ENCODE results near the gene TASP1.
"Not testable (repeated sequence)": the region's sequence is repeated elsewhere in the genome, so short reads cannot be mapped to it uniquely, and the experiment has no call there.

TASP1 gene

GRCh38 chr20:13396826-13397225, 241.9 kb downstream of the TASP1 start:
- Histone ChIP-seq H3K36me3 (ENCODE audit: control insufficient read depth in 2 of 2, insufficient read depth in 2 of 2, low read length in 2 of 2) (no peaks in the 10 kb centered on the region), H3K4me1 (ENCODE audit: control insufficient read depth in 2 of 2, insufficient read depth in 2 of 2, low read length in 2 of 2) (no peaks in the 10 kb centered on the region), H3K9me3 (ENCODE audit: control insufficient read depth in 2 of 2, low read length in 2 of 2) (no peaks in the 10 kb centered on the region), H3K27me3 (ENCODE audit: control insufficient read depth in 2 of 2, insufficient read depth in 2 of 2, low read length in 2 of 2) (no peaks in the 10 kb centered on the region), H3K4me3 (ENCODE audit: low read length in 2 of 2) (no peak overlapping the region), H3K27ac (ENCODE audit: low read depth in 2 of 2, low read length in 2 of 2) (no peak overlapping the region), H3K9ac (ENCODE audit: low read depth in 1 of 2, low read length in 2 of 2) (no peak overlapping the region)

GRCh38 chr20:13396022-13396421, 242.7 kb downstream of the TASP1 start:
- Histone ChIP-seq H3K4me1 (ENCODE audit: control insufficient read depth in 2 of 2, insufficient read depth in 2 of 2, low read length in 2 of 2) (no peaks in the 10 kb centered on the region), H3K4me3 (ENCODE audit: low read length in 2 of 2) (no peak overlapping the region), H3K36me3 (ENCODE audit: control insufficient read depth in 2 of 2, insufficient read depth in 2 of 2, low read length in 2 of 2) (no peaks in the 10 kb centered on the region), H3K27ac (ENCODE audit: low read depth in 2 of 2, low read length in 2 of 2) (no peak overlapping the region), H3K9me3 (ENCODE audit: control insufficient read depth in 2 of 2, low read length in 2 of 2) (no peaks in the 10 kb centered on the region), H3K27me3 (ENCODE audit: control insufficient read depth in 2 of 2, insufficient read depth in 2 of 2, low read length in 2 of 2) (no peaks in the 10 kb centered on the region), H3K9ac (ENCODE audit: low read depth in 1 of 2, low read length in 2 of 2) (no peak overlapping the region)

- no peaks in the 10 kb centered on the region for H3K36me3 ChIP-seq (ENCODE audit: control insufficient read depth in 2 of 2, insufficient read depth in 2 of 2, low read length in 2 of 2)
- no peak overlapping the region for H3K4me3 ChIP-seq (ENCODE audit: low read length in 2 of 2)
- H3K4me1 ChIP-seq (ENCODE audit: control insufficient read depth in 2 of 2, insufficient read depth in 2 of 2, low read length in 2 of 2), result no peaks in the 10 kb centered on the region
- no peaks in the 10 kb centered on the region for H3K9me3 ChIP-seq (ENCODE audit: control insufficient read depth in 2 of 2, low read length in 2 of 2)
- no peaks in the 10 kb centered on the region for H3K27me3 ChIP-seq (ENCODE audit: control insufficient read depth in 2 of 2, insufficient read depth in 2 of 2, low read length in 2 of 2)
- no peak overlapping the region for H3K9ac ChIP-seq (ENCODE audit: low read depth in 1 of 2, low read length in 2 of 2)
- no peak overlapping the region for H3K27ac ChIP-seq (ENCODE audit: low read depth in 2 of 2, low read length in 2 of 2)
These were observed 243.5 kb downstream of the TASP1 start for GRCh38 chr20:13395232-13395631.

GRCh38 chr20:13392391-13392790, 246.3 kb downstream of the TASP1 start:
- no peaks in the 10 kb centered on the region for H3K27me3 ChIP-seq (ENCODE audit: control insufficient read depth in 2 of 2, insufficient read depth in 2 of 2, low read length in 2 of 2)
- no peak overlapping the region for H3K4me3 ChIP-seq (ENCODE audit: low read length in 2 of 2)
- H3K9me3 ChIP-seq (ENCODE audit: control insufficient read depth in 2 of 2, low read length in 2 of 2), result no peaks in the 10 kb centered on the region

GRCh38 chr20:13389115-13389514, 249.6 kb downstream of the TASP1 start:
- Histone ChIP-seq H3K4me3 (ENCODE audit: low read length in 2 of 2) (no peak overlapping the region), H3K27ac (ENCODE audit: low read depth in 2 of 2, low read length in 2 of 2) (no peak overlapping the region), H3K9me3 (ENCODE audit: control insufficient read depth in 2 of 2, low read length in 2 of 2) (no peaks in the 10 kb centered on the region), H3K36me3 (ENCODE audit: control insufficient read depth in 2 of 2, insufficient read depth in 2 of 2, low read length in 2 of 2) (peaks cover 0 to 5% of the 10 kb centered on the region in 2 donors), H3K27me3 (ENCODE audit: control insufficient read depth in 2 of 2, insufficient read depth in 2 of 2, low read length in 2 of 2) (no peaks in the 10 kb centered on the region), H3K9ac (ENCODE audit: low read depth in 1 of 2, low read length in 2 of 2) (no peak overlapping the region), H3K4me1 (ENCODE audit: control insufficient read depth in 2 of 2, insufficient read depth in 2 of 2, low read length in 2 of 2) (no peaks in the 10 kb centered on the region)

More at GRCh38 chr20:13392391-13392790, 246.3 kb downstream of the TASP1 start:
- no peak overlapping the region for H3K9ac ChIP-seq (ENCODE audit: low read depth in 1 of 2, low read length in 2 of 2)
- no peaks in the 10 kb centered on the region for H3K4me1 ChIP-seq (ENCODE audit: control insufficient read depth in 2 of 2, insufficient read depth in 2 of 2, low read length in 2 of 2)
- H3K27ac ChIP-seq (ENCODE audit: low read depth in 2 of 2, low read length in 2 of 2), result no peak overlapping the region
- peaks cover 0 to 2% of the 10 kb centered on the region in 2 donors for H3K36me3 ChIP-seq (ENCODE audit: control insufficient read depth in 2 of 2, insufficient read depth in 2 of 2, low read length in 2 of 2)

GRCh38 chr20:13384132-13384531, 254.6 kb downstream of the TASP1 start:
- Histone ChIP-seq H3K36me3 (ENCODE audit: control insufficient read depth in 2 of 2, insufficient read depth in 2 of 2, low read length in 2 of 2) (peaks cover 0 to 5% of the 10 kb centered on the region in 2 donors), H3K4me3 (ENCODE audit: low read length in 2 of 2) (no peak overlapping the region), H3K27me3 (ENCODE audit: control insufficient read depth in 2 of 2, insufficient read depth in 2 of 2, low read length in 2 of 2) (no peaks in the 10 kb centered on the region), H3K27ac (ENCODE audit: low read depth in 2 of 2, low read length in 2 of 2) (no peak overlapping the region), H3K9me3 (ENCODE audit: control insufficient read depth in 2 of 2, low read length in 2 of 2) (peaks cover 2 to 4% of the 10 kb centered on the region in 2 donors), H3K4me1 (ENCODE audit: control insufficient read depth in 2 of 2, insufficient read depth in 2 of 2, low read length in 2 of 2) (no peaks in the 10 kb centered on the region), H3K9ac (ENCODE audit: low read depth in 1 of 2, low read length in 2 of 2) (no peak overlapping the region)

- H3K27ac ChIP-seq (ENCODE audit: low read depth in 2 of 2, low read length in 2 of 2), result no peak overlapping the region
- H3K27me3 ChIP-seq (ENCODE audit: control insufficient read depth in 2 of 2, insufficient read depth in 2 of 2, low read length in 2 of 2), result no peaks in the 10 kb centered on the region
- no peak overlapping the region for H3K4me3 ChIP-seq (ENCODE audit: low read length in 2 of 2)
- no peaks in the 10 kb centered on the region for H3K4me1 ChIP-seq (ENCODE audit: control insufficient read depth in 2 of 2, insufficient read depth in 2 of 2, low read length in 2 of 2)
- H3K36me3 ChIP-seq (ENCODE audit: control insufficient read depth in 2 of 2, insufficient read depth in 2 of 2, low read length in 2 of 2), result peaks cover 0 to 4% of the 10 kb centered on the region in 2 donors
- peaks cover 2 to 4% of the 10 kb centered on the region in 2 donors for H3K9me3 ChIP-seq (ENCODE audit: control insufficient read depth in 2 of 2, low read length in 2 of 2)
- no peak overlapping the region for H3K9ac ChIP-seq (ENCODE audit: low read depth in 1 of 2, low read length in 2 of 2)
These were observed 255.9 kb downstream of the TASP1 start for GRCh38 chr20:13382786-13383185.

- H3K27me3 ChIP-seq (ENCODE audit: control insufficient read depth in 2 of 2, insufficient read depth in 2 of 2, low read length in 2 of 2); H3K9me3 ChIP-seq (ENCODE audit: control insufficient read depth in 2 of 2, low read length in 2 of 2); H3K4me3 ChIP-seq (ENCODE audit: low read length in 2 of 2); H3K4me1 ChIP-seq (ENCODE audit: control insufficient read depth in 2 of 2, insufficient read depth in 2 of 2, low read length in 2 of 2); H3K36me3 ChIP-seq (ENCODE audit: control insufficient read depth in 2 of 2, insufficient read depth in 2 of 2, low read length in 2 of 2); H3K27ac ChIP-seq (ENCODE audit: low read depth in 2 of 2, low read length in 2 of 2); H3K9ac ChIP-seq (ENCODE audit: low read depth in 1 of 2, low read length in 2 of 2): not testable (repeated sequence)
These were observed 258.1 kb downstream of the TASP1 start for GRCh38 chr20:13380497-13381229.

GRCh38 chr20:13373400-13373799, 265.3 kb downstream of the TASP1 start:
- Histone ChIP-seq H3K9ac (ENCODE audit: low read depth in 1 of 2, low read length in 2 of 2) (no peak overlapping the region), H3K27me3 (ENCODE audit: control insufficient read depth in 2 of 2, insufficient read depth in 2 of 2, low read length in 2 of 2) (no peaks in the 10 kb centered on the region), H3K4me1 (ENCODE audit: control insufficient read depth in 2 of 2, insufficient read depth in 2 of 2, low read length in 2 of 2) (no peaks in the 10 kb centered on the region), H3K9me3 (ENCODE audit: control insufficient read depth in 2 of 2, low read length in 2 of 2) (no peaks in the 10 kb centered on the region), H3K27ac (ENCODE audit: low read depth in 2 of 2, low read length in 2 of 2) (no peak overlapping the region), H3K36me3 (ENCODE audit: control insufficient read depth in 2 of 2, insufficient read depth in 2 of 2, low read length in 2 of 2) (no peaks in the 10 kb centered on the region), H3K4me3 (ENCODE audit: low read length in 2 of 2) (no peak overlapping the region)

- H3K4me1 ChIP-seq (ENCODE audit: control insufficient read depth in 2 of 2, insufficient read depth in 2 of 2, low read length in 2 of 2), result no peaks in the 10 kb centered on the region
- no peak overlapping the region for H3K27ac ChIP-seq (ENCODE audit: low read depth in 2 of 2, low read length in 2 of 2)
- no peaks in the 10 kb centered on the region for H3K27me3 ChIP-seq (ENCODE audit: control insufficient read depth in 2 of 2, insufficient read depth in 2 of 2, low read length in 2 of 2)
- H3K9me3 ChIP-seq (ENCODE audit: control insufficient read depth in 2 of 2, low read length in 2 of 2), result no peaks in the 10 kb centered on the region
- no peak overlapping the region for H3K4me3 ChIP-seq (ENCODE audit: low read length in 2 of 2)
- H3K36me3 ChIP-seq (ENCODE audit: control insufficient read depth in 2 of 2, insufficient read depth in 2 of 2, low read length in 2 of 2), result no peaks in the 10 kb centered on the region
- no peak overlapping the region for H3K9ac ChIP-seq (ENCODE audit: low read depth in 1 of 2, low read length in 2 of 2)
These were observed 274.2 kb downstream of the TASP1 start for GRCh38 chr20:13364278-13365170.

Data from mucosa of rectum (tissue), 2 donors.